ENCODE results near the gene NTRK3. TPM values are rescaled to one million over a fixed set of nuclear protein-coding genes. Genes with fewer than 3 reads are reported as not detected.

Gene NTRK3
- total RNA-seq, 2 experiments from 2014 or later: not detected

GRCh38 chr15:88241060-88241459 is 15.5 kb downstream of the NTRK3 start:
- DNase-seq: no peak
- ChIA-PET POLR2A (no interaction called here), CTCF (interaction anchor here (1.6 kb wide), 1 partner anchor 209 kb away, joined by 6 read pairs; no protein-coding TSS in a partner anchor)
- peaks cover 11% of the 10 kb centered on the region for H3K27me3 Mint-ChIP-seq
- intact Hi-C loops (cut with micrococcal nuclease): loop anchor here (10.0 kb wide), 1 partner anchor 214 kb away; no protein-coding TSS in a partner anchor
- H3K4me3 Mint-ChIP-seq: no peak overlapping the region
- H3K27ac Mint-ChIP-seq: no peak overlapping the region
- TF ChIP-seq CTCF (IDR thresholded peaks at IDR 0.05): no peak
- no peaks in the 10 kb centered on the region for H3K36me3 Mint-ChIP-seq (ENCODE audit: low read depth)
- H3K9me3 Mint-ChIP-seq: no peaks in the 10 kb centered on the region
- no peak for ATAC-seq
- H3K4me1 Mint-ChIP-seq (ENCODE audit: low read depth): no peaks in the 10 kb centered on the region

- Mint-ChIP-seq H3K4me3 (no peak overlapping the region), H3K4me1 (ENCODE audit: low read depth) (no peaks in the 10 kb centered on the region), H3K27me3 (peaks cover 6% of the 10 kb centered on the region), H3K9me3 (no peaks in the 10 kb centered on the region), H3K36me3 (ENCODE audit: low read depth) (no peaks in the 10 kb centered on the region), H3K27ac (no peak overlapping the region)
- TF ChIP-seq CTCF (IDR thresholded peaks at IDR 0.05): no peak
- CTCF ChIA-PET: no interaction called here
- no peak for DNase-seq
- POLR2A ChIA-PET: no interaction called here
- no peak for ATAC-seq
- intact Hi-C loops (cut with micrococcal nuclease): no loop called here
Measured at GRCh38 chr15:88239594-88239993, 16.9 kb downstream of the NTRK3 start.

- no peak overlapping the region for H3K27ac Mint-ChIP-seq
- CTCF ChIA-PET: no interaction called here
- DNase-seq (no peak), ATAC-seq (no peak)
- intact Hi-C loops (cut with micrococcal nuclease): no loop called here
- H3K4me1 Mint-ChIP-seq (ENCODE audit: low read depth): no peaks in the 10 kb centered on the region
- no peak overlapping the region for H3K4me3 Mint-ChIP-seq
- POLR2A ChIA-PET: no interaction called here
- peaks cover 12% of the 10 kb centered on the region for H3K27me3 Mint-ChIP-seq
- H3K36me3 Mint-ChIP-seq (ENCODE audit: low read depth): no peaks in the 10 kb centered on the region
- TF ChIP-seq CTCF (IDR thresholded peaks at IDR 0.05): no peak
- no peaks in the 10 kb centered on the region for H3K9me3 Mint-ChIP-seq
Measured at GRCh38 chr15:88238618-88239430, 17.7 kb downstream of the NTRK3 start.

GRCh38 chr15:88234711-88235110 is 21.8 kb downstream of the NTRK3 start:
- no peaks in the 10 kb centered on the region for H3K36me3 Mint-ChIP-seq (ENCODE audit: low read depth)
- H3K27me3 Mint-ChIP-seq: peaks cover 11% of the 10 kb centered on the region
- no peak overlapping the region for H3K27ac Mint-ChIP-seq
- ATAC-seq: no peak
- CTCF ChIA-PET: interaction anchor here (0.9 to 1.4 kb wide), 2 partner anchors 8 to 11 kb away, joined by 3 to 4 read pairs; no protein-coding TSS in a partner anchor
- intact Hi-C loops (cut with micrococcal nuclease): no loop called here
- H3K4me1 Mint-ChIP-seq (ENCODE audit: low read depth): no peaks in the 10 kb centered on the region
- no peaks in the 10 kb centered on the region for H3K9me3 Mint-ChIP-seq
- POLR2A ChIA-PET: no interaction called here
- no peak overlapping the region for H3K4me3 Mint-ChIP-seq
- TF ChIP-seq CTCF (IDR thresholded peaks at IDR 0.05): no peak
- DNase-seq: no peak

- Mint-ChIP-seq H3K4me1 (ENCODE audit: low read depth) (no peaks in the 10 kb centered on the region), H3K4me3 (no peak overlapping the region), H3K36me3 (ENCODE audit: low read depth) (no peaks in the 10 kb centered on the region), H3K27me3 (peaks cover 11% of the 10 kb centered on the region), H3K9me3 (no peaks in the 10 kb centered on the region), H3K27ac (no peak overlapping the region)
- TF ChIP-seq CTCF (IDR thresholded peaks at IDR 0.05): no peak
- ATAC-seq (no peak), DNase-seq (no peak)
- intact Hi-C loops (cut with micrococcal nuclease): no loop called here
- POLR2A ChIA-PET: no interaction called here
- CTCF ChIA-PET: interaction anchor here (0.9 kb wide), 1 partner anchor 9 kb away, joined by 3 read pairs; no protein-coding TSS in a partner anchor
Measured at GRCh38 chr15:88233921-88234320, 22.6 kb downstream of the NTRK3 start.
